Measurements from ENCODE around the gene CCL20. TPM values are rescaled to one million over a fixed set of nuclear protein-coding genes. Genes with fewer than 3 reads are reported as not detected.

Gene CCL20, protein sequence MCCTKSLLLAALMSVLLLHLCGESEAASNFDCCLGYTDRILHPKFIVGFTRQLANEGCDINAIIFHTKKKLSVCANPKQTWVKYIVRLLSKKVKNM
- total RNA-seq = 0.92 and 3.0 TPM in 2 replicates

DNA sequence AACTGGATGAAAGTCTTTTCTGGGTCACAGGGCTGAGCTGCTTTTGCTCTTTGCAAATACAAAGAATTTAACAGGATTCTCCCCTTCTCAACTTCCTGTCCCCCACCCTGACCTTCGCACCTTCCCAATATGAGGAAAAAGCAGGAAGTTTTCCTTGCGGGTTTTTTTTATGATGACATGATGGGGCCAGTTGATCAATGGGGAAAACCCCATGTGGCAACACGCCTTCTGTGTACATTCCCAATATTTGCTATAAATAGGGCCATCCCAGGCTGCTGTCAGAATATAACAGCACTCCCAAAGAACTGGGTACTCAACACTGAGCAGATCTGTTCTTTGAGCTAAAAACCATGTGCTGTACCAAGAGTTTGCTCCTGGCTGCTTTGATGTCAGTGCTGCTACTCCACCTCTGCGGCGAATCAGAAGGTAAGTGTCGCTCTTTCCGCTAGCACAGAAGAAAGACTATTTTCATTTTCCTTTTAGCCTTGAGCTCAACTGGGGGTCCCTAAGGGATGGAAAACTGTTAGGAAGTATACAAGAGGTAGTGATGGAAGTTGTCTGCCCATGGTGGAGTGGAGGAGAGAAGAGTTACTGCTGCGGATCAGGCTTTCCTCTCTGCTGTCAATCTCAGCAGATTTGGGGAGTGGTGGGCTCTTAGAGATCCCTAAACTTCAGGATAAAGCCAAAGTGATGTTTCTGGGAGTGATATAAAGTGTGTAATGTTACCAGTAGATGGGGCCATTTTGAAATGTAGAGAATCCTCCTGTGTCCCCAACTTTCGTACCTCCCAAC, at the start of gene CCL20:
CCL20 (plus strand) TSS at position 281 of the 792 bp plus-strand sequence; CDS start at position 351, 70 bp downstream.

Other genes starting within 250 kb of the CCL20 start
- gene SCYGR2, start 214.9 kb upstream of the CCL20 start, total RNA-seq = not detected in 2 replicates
- not detected in 2 replicates for gene SCYGR3, start 199.0 kb upstream of the CCL20 start, total RNA-seq
- not detected in 2 replicates for gene SCYGR4, start 196.3 kb upstream of the CCL20 start, total RNA-seq
- not detected in 2 replicates for gene SCYGR5, start 147.0 kb upstream of the CCL20 start, total RNA-seq
- 0.18 and 2.4 TPM in 2 replicates for gene SLC19A3, start 95.8 kb upstream of the CCL20 start, total RNA-seq
- gene SCYGR6, start 89.1 kb upstream of the CCL20 start, total RNA-seq = not detected in 2 replicates
- not detected in 2 replicates for gene SCYGR7, start 85.5 kb upstream of the CCL20 start, total RNA-seq
- not detected in 2 replicates for gene SCYGR8, start 67.9 kb upstream of the CCL20 start, total RNA-seq
- gene DAW1, start 57.8 kb downstream of the CCL20 start, total RNA-seq = 0.59 and 2.4 TPM in 2 replicates